NCI-H1694 treated with DMSO at 0.1 percent for 48 hours (cell line): ENCODE results near the gene CACNB1.
A peak's percentile ranks its signal among the peaks of the same experiment; 100 is the strongest.
"Not testable (repeated sequence)": the region's sequence is repeated elsewhere in the genome, so short reads cannot be mapped to it uniquely, and the experiment has no call there.

ENCODE experiments used
- DNase-seq: peaks from one replicate; lab custom pipeline; 2025; lab: John Stamatoyannopoulos, UW

CACNB1 gene

DNA sequence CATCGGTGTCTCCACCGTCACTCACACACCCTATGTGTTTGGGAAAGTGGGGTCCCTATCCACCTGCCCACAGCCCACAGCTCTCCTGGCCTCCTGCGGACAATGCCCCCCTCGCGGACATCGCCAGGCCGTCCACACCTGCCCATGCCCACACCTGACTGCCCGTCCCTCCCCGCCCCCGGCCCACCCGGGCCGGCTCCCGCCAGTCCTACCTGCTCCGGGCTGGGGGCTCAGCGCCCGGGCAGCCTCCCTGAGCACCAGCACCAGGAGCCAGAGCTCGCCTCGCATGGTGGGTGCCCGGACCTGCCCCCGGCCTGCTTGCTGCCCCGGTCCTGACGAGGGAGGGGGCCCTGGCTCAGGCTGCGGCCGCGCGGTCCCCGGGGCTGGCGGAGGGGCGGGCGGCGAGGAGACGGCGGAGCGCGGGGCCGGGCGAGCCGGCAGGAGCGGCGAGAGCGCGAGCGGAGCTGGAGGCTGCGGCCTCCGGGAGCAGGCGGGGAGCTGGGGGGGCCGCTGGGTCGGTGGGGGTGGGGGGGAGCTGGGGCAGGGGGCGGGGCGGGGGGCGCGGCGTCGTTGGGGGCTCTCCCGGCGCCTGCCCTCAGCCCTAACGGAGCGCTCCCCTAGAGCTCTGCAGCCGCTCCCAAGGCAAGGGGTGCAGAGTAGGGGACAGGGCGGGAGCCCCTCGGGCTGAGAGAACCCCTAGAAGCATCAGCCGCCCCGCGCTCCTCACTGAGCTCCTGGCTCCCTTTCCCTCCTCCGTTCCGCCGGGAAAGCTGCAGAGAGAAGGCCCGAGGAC is 46.1 kb downstream of the CACNB1 start, which contains the start of gene PLXDC1:
Gene PLXDC1 (minus strand): TSS at position 488 of the 793 bp plus-strand sequence. CDS start 200 bp downstream, at position 288.
- DNase-seq, result no peak

DNA sequence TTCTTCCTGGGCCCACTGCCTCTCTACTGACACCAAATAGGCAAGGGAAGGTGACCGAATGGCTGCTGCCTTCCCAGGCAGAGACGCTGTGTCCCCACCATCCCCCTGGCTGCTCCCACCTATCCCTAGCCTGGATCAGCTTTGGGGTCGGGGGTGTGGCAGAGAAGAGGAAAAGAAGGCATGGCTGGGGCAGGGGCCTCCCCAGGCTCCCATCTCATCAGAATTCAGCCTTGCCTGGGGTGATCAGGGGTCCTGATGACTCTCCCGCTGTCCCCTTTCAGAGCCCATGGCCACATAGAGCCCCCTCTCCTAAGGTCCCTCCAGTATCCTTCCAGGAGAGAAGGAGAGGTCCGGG is 46.7 kb downstream of the CACNB1 start:
- DNase-seq, result no peak

DNA sequence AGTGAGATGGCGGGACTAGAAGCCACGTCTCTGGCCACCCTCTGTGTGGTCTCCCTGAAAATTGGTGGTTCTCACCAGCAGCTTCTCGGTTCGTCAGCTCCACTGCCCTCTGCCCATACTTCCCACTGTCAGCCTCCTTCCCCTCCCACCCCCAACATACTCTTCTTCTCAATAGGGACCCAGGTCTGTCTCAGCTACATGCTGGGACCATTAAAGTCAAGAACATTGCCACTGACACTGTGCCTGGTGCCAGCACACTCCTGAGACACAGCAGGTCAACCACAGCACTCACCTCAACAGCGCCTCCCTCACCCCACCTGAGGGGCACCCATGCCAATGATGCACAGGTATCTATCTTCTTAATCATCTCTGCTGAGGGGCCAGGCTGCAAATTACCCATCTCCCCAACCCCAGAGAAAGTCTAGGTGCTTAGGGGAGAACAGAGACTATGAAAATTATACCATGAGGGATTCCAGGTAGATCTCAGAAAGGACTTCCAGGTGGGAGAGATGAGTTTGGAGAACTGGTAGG is 47.3 kb downstream of the CACNB1 start:
- DNase-seq, result no peak

DNA sequence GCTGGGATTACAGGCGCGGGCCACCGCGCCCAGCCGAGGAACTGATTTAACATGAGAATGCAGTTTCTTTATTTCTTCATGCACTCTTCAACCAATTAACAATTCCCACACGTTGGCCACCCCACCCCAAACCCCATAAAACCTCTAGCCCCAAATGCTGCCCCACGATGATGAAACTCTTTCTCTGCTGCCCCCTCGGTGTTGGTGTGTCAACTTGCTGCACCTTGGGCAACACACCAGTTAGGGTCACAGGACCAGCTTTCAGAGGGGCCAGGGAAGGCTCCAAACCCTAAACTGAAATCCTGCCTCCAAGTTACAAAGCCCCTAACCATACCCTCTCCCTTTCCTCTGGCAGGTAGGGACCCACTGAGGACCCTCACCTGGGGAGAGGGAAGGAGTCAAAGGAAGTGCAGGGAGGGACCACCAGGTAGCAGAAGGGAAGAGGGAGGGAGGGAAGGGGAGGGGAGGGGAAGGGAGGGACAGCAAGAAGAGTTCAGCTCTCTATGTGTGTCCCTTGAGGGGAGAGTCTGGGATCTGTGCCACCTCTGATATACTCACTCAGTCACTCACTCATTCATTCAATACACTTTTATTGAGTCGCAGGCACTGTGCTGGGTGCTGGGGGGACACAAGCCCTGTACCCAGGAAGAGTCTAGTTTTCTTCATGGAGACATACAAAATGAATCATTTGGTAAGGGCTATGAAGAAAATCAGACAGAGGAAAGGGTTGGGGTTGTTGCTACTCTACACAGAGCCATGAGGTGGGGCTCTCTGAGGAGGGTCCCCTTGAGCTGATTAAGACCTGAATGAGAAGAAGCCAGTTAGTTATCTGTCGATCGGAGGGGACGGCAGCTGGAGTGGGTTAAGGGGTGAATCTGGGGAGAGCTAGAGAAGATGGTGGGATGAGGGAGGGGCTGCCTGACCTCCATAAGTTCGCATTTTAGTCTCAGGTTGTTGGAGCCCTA is 50.0 kb downstream of the CACNB1 start:
- DNase-seq, result no peak

DNA sequence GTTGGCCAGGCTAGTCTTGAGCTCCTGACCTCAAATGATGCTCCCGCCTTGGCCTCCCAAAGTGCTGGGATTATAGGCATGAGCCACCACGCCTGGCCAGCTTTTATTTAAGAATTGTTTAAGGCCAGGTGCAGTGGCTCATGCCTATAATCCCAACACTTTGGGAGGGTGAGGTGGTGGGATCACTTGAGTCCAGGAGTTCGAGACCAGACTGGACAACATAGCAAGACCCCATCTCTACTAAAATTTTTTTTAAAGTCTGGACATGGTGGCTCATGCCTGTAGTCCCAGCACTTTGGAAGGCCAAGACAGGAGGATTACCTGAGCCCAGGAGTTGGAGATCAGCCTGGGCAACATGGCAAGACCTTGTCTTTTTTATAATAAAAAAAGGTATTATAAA is 51.2 kb downstream of the CACNB1 start:
- no peak for DNase-seq

DNA sequence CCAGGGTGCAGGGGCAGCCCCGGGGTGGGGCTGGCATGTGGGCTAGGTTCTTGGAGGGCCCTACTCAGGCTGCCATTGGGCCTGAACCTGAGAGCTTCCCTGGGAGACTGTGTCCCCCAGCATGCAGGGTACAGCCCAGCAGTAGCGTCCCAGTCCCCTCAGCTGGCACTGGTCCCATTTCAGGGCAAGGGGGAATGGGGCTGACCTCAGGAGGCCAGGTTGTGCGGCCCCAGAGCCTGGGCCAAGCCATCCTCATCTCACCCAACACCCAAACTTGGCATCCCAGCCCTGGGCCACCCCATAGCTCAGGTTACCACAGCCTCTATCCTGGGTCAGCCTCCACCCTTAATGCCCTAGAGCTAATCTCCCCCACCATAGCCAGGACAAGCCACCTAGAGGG is 52.3 kb downstream of the CACNB1 start:
- DNase-seq, result no peak

DNA sequence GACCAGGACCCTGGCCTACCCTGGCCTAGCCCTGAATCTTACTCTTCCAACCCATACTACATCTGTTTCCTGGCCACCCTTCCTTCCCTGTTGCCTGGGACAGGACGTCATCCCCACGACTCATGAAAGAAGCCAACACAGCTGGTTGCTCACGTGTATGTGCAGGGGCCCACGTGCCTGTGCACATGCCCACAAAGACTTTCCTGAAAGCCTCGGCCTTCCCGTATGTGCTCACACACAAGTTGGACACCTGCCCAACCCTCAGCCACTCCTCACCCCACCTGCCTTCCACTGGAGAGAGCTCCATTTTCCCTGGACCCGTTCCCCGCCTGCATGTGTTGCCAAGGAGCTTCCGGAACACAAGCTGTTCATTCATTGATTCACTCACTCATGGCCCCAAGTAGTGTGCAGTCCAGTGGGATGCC is 53.0 kb downstream of the CACNB1 start:
- peak; percentile 93 for DNase-seq

DNA sequence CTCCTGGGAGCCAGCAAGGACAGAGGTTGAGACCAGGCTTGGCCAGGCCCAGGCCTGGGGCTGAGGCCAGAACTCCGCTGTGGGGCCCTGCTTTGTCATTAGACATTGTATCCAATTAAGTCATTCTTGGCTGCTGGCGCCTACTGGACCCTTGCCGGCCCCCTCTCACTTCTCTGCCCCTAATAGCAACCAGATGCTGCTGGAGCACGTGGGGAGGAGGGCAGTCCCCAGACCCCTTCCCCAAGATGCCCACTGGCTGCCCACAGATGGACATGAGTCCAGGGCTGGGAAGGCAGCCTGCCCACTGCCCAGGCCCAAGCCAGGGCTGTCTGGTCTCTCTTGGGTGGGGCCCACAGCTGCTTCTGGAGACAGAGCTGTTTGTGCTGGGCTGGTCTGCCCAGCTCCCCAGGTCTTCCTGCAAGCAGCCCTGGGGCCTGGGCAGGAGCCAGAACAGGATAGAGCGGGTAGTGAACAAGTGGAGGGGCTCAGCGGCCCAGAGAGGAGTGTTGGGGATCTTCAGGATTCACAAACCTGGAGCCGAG is 53.8 kb downstream of the CACNB1 start:
- DNase-seq, result no peak

DNA sequence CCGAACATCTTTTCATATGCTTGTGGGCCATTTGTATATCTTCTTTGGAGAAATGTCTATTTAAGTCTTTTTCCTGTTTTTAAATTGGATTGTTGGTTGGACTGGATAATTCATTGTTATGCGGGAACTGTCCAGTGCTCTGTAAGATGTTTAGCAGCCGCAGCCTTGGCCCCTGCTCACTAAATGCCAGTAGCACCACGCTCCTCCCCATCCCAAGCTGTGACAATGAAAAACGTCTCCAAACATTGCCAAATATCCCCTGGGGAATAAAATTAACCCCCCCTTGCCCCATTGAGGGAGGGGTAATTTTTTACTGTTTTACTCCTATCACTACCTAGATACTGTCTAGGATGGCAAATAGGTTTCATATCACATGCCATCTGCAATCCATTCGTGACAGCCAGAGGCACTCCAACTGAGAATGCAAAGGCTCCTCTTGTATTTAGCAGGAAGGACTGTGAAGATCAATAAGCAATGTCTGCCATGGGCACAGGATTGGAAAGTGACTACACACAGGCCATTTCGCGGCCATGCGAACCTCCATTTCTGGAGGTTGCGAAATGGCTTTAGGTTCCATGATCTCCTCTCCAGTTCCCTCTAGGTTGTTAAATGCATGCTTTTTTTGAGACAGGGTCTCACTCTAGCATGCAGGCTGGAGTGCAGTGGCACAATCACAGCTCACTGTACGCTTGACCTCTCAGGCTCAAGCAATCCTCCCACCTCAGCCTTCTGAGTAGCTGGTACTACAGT is 55.4 kb downstream of the CACNB1 start:
- no peak for DNase-seq

DNA sequence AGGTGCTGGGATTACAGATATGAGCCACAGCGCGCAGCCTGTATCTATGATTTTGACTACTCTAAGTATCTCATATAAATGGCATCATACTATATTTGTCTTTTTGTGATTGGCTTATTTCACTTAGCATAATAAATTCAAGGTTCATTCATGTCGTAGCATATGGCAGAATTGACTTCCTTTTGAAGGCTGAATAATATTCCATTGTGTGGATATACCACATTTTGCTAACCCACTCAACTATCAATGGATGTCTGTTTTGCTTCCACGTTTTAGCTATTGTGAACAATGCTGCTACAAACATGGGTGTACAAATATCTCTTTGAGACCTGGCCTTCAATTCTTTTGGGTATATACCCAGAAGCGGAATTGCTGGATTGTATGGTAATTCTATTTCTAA is 56.2 kb downstream of the CACNB1 start:
- DNase-seq, result no peak

DNA sequence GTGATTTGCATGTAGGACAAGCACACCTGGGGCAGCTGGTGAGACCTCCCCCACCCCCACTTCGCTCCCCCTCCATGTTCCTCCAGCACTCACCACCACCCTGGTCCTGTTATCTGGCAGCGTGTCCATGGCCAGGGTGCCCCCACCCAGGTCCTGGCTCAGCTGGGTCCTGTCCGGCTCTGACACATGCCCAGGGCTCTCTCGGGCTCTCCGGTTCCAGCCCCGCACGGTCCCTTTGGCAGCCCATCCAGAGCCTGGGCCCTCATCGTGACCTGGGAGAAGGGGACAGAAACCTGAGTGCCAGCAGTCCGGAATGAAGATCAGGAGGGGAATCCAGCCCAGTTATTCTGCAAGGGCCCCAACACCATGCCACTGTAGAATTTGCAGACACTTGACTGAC is 57.9 kb downstream of the CACNB1 start:
- no peak for DNase-seq

DNA sequence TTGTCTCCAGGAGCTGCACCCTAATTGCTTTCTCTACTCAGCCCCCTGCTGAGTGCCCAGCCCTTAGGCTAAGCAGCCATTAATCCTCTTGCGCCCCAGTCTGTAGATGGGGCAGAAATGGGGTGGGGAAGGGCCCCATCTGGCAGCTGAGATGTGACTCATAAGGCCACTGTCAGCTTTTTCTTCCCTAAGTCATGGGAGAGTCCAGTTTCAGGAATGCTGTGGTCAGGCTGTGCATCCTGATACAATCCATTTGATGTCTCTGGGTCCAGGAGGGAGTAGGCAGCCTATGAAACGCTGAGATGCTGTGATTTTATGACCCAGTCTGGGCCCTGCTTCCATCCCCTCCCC is 58.3 kb downstream of the CACNB1 start:
- DNase-seq, result no peak

DNA sequence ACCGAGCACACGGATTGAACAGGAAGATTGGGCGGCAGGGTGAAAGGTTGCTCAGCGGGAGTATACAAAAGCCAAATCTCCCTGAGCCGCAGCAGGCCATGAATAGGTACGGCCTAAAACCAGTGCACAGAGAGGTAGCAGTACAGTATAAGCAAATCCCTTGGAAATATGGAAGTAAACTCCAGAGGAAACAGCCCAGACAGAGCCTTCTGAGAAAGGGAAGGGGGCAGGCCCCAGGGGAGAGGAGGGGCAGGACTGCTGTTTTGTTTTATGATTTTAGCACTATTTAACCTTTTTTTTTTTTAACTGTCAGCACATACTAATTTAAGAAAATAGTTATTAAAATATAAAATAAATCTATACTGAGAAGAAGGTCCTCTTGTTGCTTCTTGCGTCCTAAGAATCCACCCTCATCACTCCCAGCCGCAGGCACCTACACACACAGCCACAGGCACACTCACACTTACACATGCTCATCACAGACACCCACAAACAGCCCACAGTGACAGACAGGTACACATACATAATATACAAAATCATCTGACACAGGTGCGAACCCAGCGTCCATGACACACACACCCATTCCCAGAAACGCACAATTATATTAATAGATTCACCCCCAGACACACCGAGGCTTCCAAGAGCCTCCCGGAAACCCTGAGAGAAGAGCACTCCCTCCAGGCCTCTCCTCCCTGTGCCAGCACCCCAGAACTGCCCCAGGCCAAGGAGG is 58.9 kb downstream of the CACNB1 start:
- DNase-seq, result no peak

DNA sequence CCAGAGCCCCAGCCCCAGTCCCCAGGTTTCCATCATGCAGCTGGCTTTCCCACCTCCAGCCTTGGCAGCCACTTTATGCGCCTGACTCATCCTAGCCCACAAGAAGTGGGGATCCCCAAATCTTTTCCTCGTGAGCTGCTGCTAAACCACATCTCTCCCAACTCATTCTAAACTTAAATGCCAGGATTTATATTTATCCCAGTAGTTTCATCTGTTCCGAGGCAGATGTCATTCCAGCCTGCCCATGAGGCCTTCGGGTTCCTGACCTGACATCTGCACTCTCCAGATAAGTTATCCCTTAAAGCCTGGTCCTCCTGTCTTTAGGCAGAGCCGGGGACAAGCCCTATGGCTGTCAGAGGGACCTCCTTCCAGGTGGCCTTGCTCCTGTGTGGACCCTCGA is 62.6 kb downstream of the CACNB1 start:
- DNase-seq, result no peak

DNA sequence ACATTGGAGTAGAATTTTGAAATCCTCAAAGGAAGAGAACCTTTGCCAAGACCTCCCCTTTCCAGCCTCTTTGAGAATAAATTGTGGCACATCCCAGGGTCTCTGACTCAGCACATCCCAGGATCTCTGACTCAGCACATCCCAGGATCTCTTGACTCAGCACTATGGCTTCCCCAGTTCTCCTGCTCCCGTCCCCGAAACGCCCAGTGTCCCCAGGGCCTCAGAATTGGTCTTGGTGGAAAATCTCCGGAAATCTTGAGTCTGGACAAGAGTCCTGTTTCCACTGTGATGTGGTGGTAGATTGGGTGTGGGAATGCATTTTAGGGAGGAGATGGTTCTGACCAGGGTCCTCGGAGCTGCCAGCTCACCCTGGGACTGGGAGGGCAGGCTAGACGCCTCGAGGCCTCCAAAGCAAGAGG is 65.3 kb downstream of the CACNB1 start:
- no peak for DNase-seq

DNA sequence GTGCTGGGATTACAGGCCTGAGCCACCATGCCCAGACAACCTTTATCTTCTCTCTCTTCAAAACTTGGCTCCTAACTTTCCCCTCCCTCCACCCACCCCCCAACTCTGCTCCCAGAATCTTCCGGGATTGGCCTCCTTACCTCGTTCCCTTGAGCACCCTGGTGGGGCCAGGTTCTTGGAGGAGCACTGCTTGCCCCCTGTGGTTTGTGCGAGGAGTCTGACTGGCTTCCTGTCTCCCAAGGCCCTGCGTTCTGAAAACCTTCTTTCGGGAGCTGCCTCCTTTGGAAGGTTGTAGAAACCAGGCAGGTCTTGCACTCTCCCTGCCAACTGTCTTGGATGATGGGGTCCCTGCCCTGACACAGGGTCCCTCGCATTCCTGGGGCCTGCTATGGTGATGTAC is 65.9 kb downstream of the CACNB1 start:
- DNase-seq, result no peak

DNA sequence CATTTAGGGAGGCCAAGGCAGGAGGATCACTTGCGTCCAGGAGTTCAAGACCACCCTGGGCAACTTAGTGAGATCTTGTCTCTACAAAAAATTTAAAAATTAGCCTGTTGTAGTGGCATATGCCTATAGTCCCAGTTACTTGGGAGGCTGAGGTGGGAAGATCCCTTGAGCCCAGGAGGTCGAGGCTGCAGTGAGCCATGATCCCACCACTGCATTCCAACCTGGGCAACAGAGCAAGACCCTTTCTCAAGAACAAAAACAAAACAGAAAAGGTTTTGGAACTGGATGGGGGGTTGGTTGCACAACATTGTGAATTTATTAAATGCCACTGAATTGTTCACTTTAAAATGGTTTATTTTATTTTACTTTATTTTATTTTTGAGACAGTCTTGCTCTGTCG is 67.3 kb downstream of the CACNB1 start:
- DNase-seq, result no peak

DNA sequence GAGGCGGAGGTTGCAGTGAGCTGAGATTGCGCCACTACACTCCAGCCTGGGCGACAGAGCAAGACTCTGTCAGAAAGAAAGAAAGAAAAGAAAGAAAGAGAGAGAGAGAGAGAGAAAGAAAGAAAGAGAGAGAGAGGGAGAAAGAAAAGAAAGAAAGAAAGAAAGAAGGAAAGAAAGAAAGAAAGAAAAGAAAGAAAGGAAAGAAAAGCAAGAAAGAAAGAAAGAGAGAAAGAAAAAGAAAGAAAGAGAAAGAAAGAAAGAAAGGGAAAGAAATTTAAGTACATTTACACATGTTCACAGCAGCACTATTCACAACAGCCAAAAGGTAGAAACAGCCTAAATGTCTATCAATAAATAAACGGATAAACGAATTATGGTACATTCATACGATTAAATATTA is 67.9 kb downstream of the CACNB1 start:
- not testable (repeated sequence) for DNase-seq

DNA sequence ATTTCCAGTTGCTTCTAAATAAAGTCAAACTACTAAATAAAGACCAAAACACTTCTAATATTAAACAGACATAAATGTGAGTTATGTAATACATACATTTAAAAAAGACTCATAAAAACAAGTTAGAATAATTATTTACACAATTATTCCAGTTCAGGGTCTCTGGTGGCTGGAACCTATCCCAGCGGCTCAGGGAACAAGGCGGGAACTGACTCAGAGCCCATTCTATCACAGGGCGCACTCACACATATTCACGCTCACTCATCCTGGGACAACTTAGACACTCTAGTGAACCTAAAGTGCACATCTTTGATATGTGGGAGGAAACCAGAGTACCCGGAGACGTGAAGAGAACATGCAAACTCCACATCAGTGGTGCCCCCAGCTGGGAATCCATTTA is 71.0 kb downstream of the CACNB1 start:
- DNase-seq, result no peak

DNA sequence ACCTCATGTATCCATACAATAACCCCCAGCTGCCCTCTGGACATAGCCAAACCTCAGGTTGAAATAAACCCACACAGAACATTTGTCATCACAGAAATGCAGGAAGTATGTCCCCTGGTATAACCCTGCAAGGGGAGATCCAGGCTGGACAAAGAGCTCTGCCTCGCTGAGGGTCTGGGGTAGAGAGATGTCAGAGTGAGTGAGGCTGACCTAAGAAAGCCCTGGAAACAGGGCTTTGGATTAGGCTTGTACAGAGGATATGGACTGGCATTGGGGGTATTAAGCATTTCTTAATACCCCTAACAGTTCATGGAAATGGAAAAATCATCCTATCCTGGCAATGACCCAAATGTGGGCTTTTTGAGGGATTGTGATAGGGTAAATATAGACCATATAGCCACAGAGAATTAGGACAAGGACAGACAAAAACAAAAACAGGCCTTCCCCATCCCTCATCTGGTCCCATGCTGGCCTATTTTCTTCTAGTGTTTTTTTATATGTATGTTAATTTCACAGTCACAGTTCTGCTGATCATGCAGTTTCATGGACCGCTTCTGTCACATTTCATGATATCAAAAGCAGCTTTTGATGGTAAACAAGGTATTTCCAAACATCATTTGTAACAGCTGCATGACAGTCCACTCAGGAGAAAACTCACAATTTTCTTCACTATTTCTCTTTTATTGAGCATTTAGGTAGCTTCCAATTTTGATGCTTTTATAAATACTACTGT is 72.2 kb downstream of the CACNB1 start:
- no peak for DNase-seq

DNA sequence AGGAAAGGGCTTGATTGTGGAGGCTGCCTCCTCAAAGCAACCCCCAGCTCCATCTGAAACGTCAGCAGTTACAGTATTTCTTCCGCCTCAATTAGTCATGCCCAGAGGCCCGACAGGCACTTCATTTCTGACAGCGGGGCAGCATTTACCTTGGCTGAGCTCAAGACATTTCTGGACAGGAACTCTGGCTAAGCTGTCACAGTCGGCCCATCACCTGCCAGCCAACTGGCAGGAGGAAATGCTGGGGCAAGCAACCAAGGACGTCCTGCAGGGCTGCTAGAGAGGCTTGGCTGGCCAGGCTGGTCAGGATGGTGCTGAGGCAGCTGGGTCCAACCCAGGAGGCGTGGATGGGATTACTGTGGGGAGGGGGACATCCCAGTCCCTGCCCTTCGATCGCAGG is 73.8 kb downstream of the CACNB1 start:
- no peak for DNase-seq
